Endothelial cell of umbilical vein (primary cell): ENCODE measurements around the gene DYRK3. TPM values are rescaled to one million over a fixed set of nuclear protein-coding genes. Genes with fewer than 3 reads are reported as not detected.

Source experiments
- BruUV-seq: library from RNA; stranded (reverse); fragments of 400-500 nt; replicated peaks from 2 replicates; lab custom pipeline; 2021; lab: Mats Ljungman, UMichigan
- CTCF ChIA-PET: fragments of 300-600, 350-600 bp; sonication (Branson Sonifier 250); formaldehyde crosslinking; loops from one replicate; lab custom pipeline; 2021; ENCODE audit warnings: antibody characterized with exemption, inconsistent platforms; lab: Charles Lee
- POLR2A ChIA-PET: fragments of 300-600, 350-600 bp; sonication (Branson Sonifier 250); formaldehyde crosslinking; loops from one replicate; lab custom pipeline; 2021; ENCODE audit warnings: antibody characterized with exemption, inconsistent platforms; lab: Charles Lee
- DNase-seq: peaks from one replicate; pipeline ENCODE4 v3.0.0-alpha.2; 2011; ENCODE audit warnings: low read depth, low spot score
- FAIRE-seq: peaks from 2 replicates; lab custom pipeline; 2011; peaks lifted over from hg19 to GRCh38; lab: Jason Lieb, UNC
- H2AFZ ChIP-seq: 2 replicates; pipeline ENCODE4 v1.6.0; 2012; ENCODE audit warnings: low read depth, low read length, control low read depth, inconsistent platforms
- H3K27ac ChIP-seq: 2 replicates; pipeline ENCODE4 v1.5.1; 2011; ENCODE audit warnings: low read depth, mild to moderate bottlenecking, control low read depth, low read length, moderate library complexity; ENCODE audit not compliant: insufficient read depth
- H3K27me3 ChIP-seq, 2 experiments: 2 replicates each; pipeline versions ENCODE4 v1.6.0 to v1.6.1; 2011; ENCODE audit warnings: low read length in 2 of 2, mixed read lengths in 1 of 2; ENCODE audit not compliant: control insufficient read depth in 2 of 2, insufficient read depth in 2 of 2
- H3K36me3 ChIP-seq, 2 experiments: 2 replicates in 1 of 2; 3 replicates in 1 of 2; pipeline ENCODE4 v1.5.1; 2011; ENCODE audit warnings: low read length in 2 of 2, mild to moderate bottlenecking in 1 of 2, moderate library complexity in 1 of 2; ENCODE audit not compliant: control insufficient read depth in 2 of 2, insufficient read depth in 2 of 2; ENCODE audit errors: extremely low read depth in 1 of 2
- H3K4me1 ChIP-seq: 3 replicates; pipeline ENCODE4 v1.5.1; 2011; ENCODE audit warnings: mild to moderate bottlenecking, low read length; ENCODE audit not compliant: control insufficient read depth, insufficient read depth; ENCODE audit errors: extremely low read depth
- H3K4me2 ChIP-seq: 2 replicates; pipeline ENCODE4 v1.6.1; 2011; ENCODE audit warnings: low read length, control low read depth, mixed read lengths; ENCODE audit not compliant: insufficient read depth
- H3K4me3 ChIP-seq, 3 experiments: fragments of 200-600 bp in 1 of 3; sonication (generic), shearing (Covaris generic) in 1 of 3; replicated peaks in 1 of 3; 2 replicates each; pipeline ENCODE4 v1.5.1; 2011 to 2016; ENCODE audit warnings: control low read depth in 3 of 3, low read length in 3 of 3, mild to moderate bottlenecking in 2 of 3, inconsistent platforms in 1 of 3, low read depth in 1 of 3, moderate library complexity in 1 of 3; ENCODE audit not compliant: insufficient read depth in 1 of 3
- H3K79me2 ChIP-seq: 2 replicates; pipeline ENCODE4 v1.6.0; 2012; ENCODE audit warnings: low read length, inconsistent platforms; ENCODE audit not compliant: control insufficient read depth, insufficient read depth
- H3K9ac ChIP-seq: replicated peaks from 2 replicates; pipeline ENCODE3; 2011; ENCODE audit warnings: low read length, control low read depth; ENCODE audit not compliant: insufficient read depth; ENCODE audit errors: extremely low read depth
- H3K9me1 ChIP-seq: replicated peaks from 3 replicates; pipeline ENCODE4 v1.6.0; 2011; ENCODE audit warnings: mild to moderate bottlenecking, low read length; ENCODE audit not compliant: control insufficient read depth, insufficient read depth; ENCODE audit errors: extremely low read depth
- H3K9me3 ChIP-seq: replicated peaks from 2 replicates; pipeline ENCODE4 v1.5.1; 2012; ENCODE audit warnings: low read length, inconsistent platforms; ENCODE audit not compliant: control insufficient read depth, insufficient read depth
- H4K20me1 ChIP-seq: replicated peaks from 2 replicates; pipeline ENCODE3; 2011; ENCODE audit warnings: mild to moderate bottlenecking, low read length; ENCODE audit not compliant: control insufficient read depth, insufficient read depth; ENCODE audit errors: extremely low read depth
- CTCF ChIP-seq, 2 donors: IDR thresholded peaks; 1 replicate in 1 of 2; 2 replicates in 1 of 2; pipeline ENCODE4 v1.5.1; 2011; ENCODE audit warnings: low read length in 2 of 2, mild to moderate bottlenecking in 2 of 2, moderate library complexity in 2 of 2, control low read depth in 1 of 2, inconsistent platforms in 1 of 2, low read depth in 1 of 2; ENCODE audit not compliant: insufficient read depth in 1 of 2; ENCODE audit errors: extremely low read depth in 1 of 2
- EZH2 ChIP-seq: IDR thresholded peaks from 2 replicates; pipeline ENCODE4 v1.6.1; 2012; ENCODE audit warnings: borderline replicate concordance, low read depth, mild to moderate bottlenecking, moderate library complexity, low read length, inconsistent platforms; ENCODE audit not compliant: severe bottlenecking
- FOS ChIP-seq: IDR thresholded peaks from 2 replicates; pipeline ENCODE4 v1.6.1; 2011; ENCODE audit warnings: mild to moderate bottlenecking, low read length, moderate library complexity, borderline replicate concordance; ENCODE audit not compliant: insufficient read depth
- GATA2 ChIP-seq: IDR thresholded peaks from 2 replicates; pipeline ENCODE4 v1.7.0; 2011; ENCODE audit warnings: low read depth, mild to moderate bottlenecking, moderate library complexity, mixed read lengths, low read length; ENCODE audit not compliant: insufficient read length, insufficient read depth
- JUN ChIP-seq: IDR thresholded peaks from 2 replicates; pipeline ENCODE4 v1.6.1; 2011; ENCODE audit warnings: borderline replicate concordance, low read depth; ENCODE audit not compliant: insufficient read length, insufficient read depth
- MYC ChIP-seq: IDR thresholded peaks from one replicate; pipeline ENCODE4 v1.6.1; 2011; ENCODE audit warnings: mild to moderate bottlenecking, low read depth, low read length
- POLR2A ChIP-seq: IDR thresholded peaks from 2 replicates; pipeline ENCODE4 v1.6.1; 2012; ENCODE audit warnings: low read depth, mild to moderate bottlenecking, control low read depth, low read length
- POLR2AphosphoS5 ChIP-seq: IDR thresholded peaks from 2 replicates; pipeline ENCODE4 v1.6.1; 2012; ENCODE audit warnings: low read depth, mild to moderate bottlenecking, control low read depth, low read length, moderate library complexity; ENCODE audit not compliant: insufficient read depth
- dilution Hi-C: fragments of 300-500 bp; cut with MboI; formaldehyde crosslinking; loops from one replicate; pipeline ENCODE4 v1.15.0; 2019; ENCODE audit warnings: low sequenced_read_pairs; ENCODE audit not compliant: extremely low pct_ligation_motif_present
- intact Hi-C: fragments of 100-400 bp; cut with micrococcal nuclease; formaldehyde crosslinking; loops from one replicate; pipeline ENCODE4 v1.10.0; 2022
- polyA plus RNA-seq, 4 experiments: library from polyadenylated mRNA; depleted of rRNA in 3 of 4; stranded (reverse) in 3 of 4; unstranded in 1 of 4; fragments of >200 nt; gene quantifications; 2 replicates each; pipeline versions ENCODE4 v1.2.1 to v1.2.3, GENCODE V29; 2011 to 2012; ENCODE audit warnings: missing spikeins in 1 of 4
- total RNA-seq: library from RNA; stranded (reverse); gene quantifications from 2 replicates; pipeline ENCODE4 v1.2.3, GENCODE V29; 2021
- TF ChIP-seq, protein P1 (sequence below): IDR thresholded peaks from 2 replicates; pipeline ENCODE4 v1.6.1; 2011; ENCODE audit not compliant: insufficient read depth, insufficient read length

Gene DYRK3
- total and polyA plus RNA-seq, 2 donors (not counting 3 experiments of a cell fraction or from before 2014, with no cell fraction given): 3.4 to 7.4 TPM

DNA sequence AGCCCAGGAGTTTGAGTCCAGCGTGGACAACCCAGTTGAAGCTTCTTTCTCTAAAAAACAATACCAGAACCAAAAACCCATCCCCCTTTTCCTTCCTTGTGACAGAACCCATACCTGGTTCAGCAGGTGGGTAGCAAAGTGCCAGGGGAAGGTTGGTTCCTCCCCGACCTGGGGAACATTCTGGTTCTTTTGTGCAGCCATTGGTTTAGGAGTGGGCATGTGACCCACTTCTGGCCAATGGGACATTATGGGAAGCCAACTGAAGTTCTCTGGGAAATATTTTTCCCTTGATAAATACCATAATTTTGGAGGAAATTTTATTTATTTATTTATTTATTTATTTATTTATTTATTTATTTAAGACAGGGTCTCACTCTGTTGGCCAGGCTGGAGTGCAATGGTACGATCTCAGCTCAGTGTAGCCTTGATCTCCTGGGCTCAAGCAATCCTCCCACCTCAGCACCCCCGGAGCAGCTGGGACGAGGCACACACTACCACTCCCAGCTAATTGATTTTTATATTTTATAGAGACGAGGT lies 33.6 kb downstream of the DYRK3 start:
- Histone ChIP-seq H3K27ac (no peak overlapping the region), H3K36me3 (no peaks in the 10 kb centered on the region), H2AFZ (no peak overlapping the region), H3K9me1 (no peaks in the 10 kb centered on the region), H3K9me3 (no peaks in the 10 kb centered on the region), H3K4me2 (no peak overlapping the region), H3K4me1 (peaks cover 10% of the 10 kb centered on the region), H4K20me1 (no peaks in the 10 kb centered on the region), H3K9ac (no peak overlapping the region), H3K79me2 (no peaks in the 10 kb centered on the region), H3K4me3 (no peak overlapping the region), H3K27me3 (peaks cover 19 to 27% of the 10 kb centered on the region in 2 experiments)
- DNase-seq: no peak
- FAIRE-seq: no peak
- POLR2A ChIA-PET: no interaction called here
- BruUV-seq: no TSS peak
- no peak for TF ChIP-seq GATA2
- TF ChIP-seq, protein P1, sequence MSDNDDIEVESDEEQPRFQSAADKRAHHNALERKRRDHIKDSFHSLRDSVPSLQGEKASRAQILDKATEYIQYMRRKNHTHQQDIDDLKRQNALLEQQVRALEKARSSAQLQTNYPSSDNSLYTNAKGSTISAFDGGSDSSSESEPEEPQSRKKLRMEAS: no peak
- TF ChIP-seq CTCF (IDR thresholded peaks at IDR 0.05; ENCODE audit: extremely low read depth in 1 of 2, insufficient read depth in 1 of 2, low read depth in 1 of 2, low read length in 2 of 2): no peak
- no peak for TF ChIP-seq MYC
- TF ChIP-seq POLR2AphosphoS5: no peak
- no peak for TF ChIP-seq EZH2
- no peak for TF ChIP-seq POLR2A
- no peak for TF ChIP-seq FOS
- no peak for TF ChIP-seq JUN
- intact Hi-C loops (no loop called here), dilution Hi-C loops (no loop called here)
- CTCF ChIA-PET: interaction anchor here (1.0 to 15.0 kb wide), 5 partner anchors 11 to 179 kb away, joined by 3 to 663 read pairs (median 4); partner anchors contain the start of gene DYRK3
